DMS53 treated with DMSO at 0.1 percent for 48 hours (cell line): Measurements from ENCODE around the gene BRD3.

Source experiments
- DNase-seq: peaks from one replicate; lab custom pipeline; 2025; ENCODE audit not compliant: unreplicated experiment; lab: John Stamatoyannopoulos, UW

BRD3 gene

DNA sequence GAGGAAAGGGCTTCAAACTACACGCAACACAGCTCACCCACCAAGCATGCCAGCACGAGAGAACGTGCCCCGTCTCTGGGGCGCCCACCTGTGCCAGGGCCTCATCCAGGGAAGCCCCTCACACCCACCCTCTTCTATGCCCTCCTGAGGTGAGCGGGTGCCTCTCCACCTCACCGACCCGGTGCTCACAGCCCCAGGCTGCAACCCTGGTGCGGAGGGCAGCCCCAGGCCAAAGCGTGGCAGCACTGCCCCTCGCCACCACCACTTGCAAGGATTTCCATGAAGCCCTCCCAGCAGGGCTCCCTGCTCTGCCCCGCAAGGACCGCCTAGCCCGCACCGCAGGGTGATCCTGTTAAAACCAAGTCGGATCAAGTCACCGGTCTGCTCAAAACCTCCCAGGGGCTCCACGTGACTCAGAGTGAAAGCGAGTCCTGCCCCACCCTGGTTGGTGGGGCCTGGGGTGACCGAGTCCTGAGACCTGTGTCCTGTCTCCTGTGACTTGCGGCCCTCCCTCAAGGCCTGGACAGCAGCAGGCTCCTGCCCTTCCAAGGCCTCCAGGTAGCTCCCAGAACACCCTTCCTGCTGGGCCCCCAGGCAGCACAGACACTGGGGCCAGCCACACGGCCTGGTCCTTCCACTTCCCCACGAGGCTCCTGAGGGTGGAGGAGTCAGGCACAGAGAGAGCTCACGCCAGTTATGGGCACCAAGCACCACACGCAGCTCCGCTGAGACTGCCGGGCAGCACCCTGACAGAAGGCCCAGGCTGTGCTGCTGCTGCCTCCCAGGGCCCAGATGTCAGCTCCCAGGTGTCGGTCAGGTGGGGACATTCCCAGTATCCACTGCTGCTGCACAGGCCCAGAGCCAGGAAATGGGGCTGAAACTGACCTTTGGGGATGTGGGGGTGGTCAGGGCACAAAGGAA lies 12.7 kb downstream of the BRD3 start:
- DNase-seq, result no peak

- no peak for DNase-seq
Observed at GRCh38 chr9:134053941-134054761, 13.7 kb downstream of the BRD3 start.

DNA sequence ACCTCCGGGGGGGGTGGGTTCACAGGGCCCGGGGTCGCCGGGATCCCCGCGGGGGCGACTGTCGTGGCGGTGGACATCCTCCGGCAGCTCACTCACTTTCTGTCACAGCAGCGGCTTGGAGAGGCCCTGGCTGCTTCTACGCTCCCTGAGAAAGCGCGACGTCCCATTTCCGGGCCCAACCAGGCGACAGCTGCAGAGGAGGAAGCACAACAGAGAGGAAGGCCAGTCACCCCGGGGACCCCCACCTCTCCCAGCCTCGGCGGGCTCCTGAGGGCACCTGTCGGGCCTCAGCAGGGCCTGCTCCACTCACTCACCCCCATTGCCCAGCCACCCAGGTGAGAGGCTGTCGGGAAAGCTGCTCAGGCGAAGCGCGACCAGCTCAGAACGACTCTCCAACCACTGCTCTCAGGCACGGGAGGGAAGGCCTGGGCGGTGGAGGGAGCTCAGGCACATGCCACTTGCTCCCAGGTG lies 14.4 kb downstream of the BRD3 start:
- no peak for DNase-seq

- DNase-seq, result no peak
Observed at GRCh38 chr9:134052941-134053340, 14.9 kb downstream of the BRD3 start.

- DNase-seq, result no peak
Observed at GRCh38 chr9:134052491-134052890, 15.3 kb downstream of the BRD3 start.

- DNase-seq, result no peak
Observed at GRCh38 chr9:134051319-134051718, 16.5 kb downstream of the BRD3 start.

- no peak for DNase-seq
Observed at GRCh38 chr9:134050726-134051125, 17.1 kb downstream of the BRD3 start.

DNA sequence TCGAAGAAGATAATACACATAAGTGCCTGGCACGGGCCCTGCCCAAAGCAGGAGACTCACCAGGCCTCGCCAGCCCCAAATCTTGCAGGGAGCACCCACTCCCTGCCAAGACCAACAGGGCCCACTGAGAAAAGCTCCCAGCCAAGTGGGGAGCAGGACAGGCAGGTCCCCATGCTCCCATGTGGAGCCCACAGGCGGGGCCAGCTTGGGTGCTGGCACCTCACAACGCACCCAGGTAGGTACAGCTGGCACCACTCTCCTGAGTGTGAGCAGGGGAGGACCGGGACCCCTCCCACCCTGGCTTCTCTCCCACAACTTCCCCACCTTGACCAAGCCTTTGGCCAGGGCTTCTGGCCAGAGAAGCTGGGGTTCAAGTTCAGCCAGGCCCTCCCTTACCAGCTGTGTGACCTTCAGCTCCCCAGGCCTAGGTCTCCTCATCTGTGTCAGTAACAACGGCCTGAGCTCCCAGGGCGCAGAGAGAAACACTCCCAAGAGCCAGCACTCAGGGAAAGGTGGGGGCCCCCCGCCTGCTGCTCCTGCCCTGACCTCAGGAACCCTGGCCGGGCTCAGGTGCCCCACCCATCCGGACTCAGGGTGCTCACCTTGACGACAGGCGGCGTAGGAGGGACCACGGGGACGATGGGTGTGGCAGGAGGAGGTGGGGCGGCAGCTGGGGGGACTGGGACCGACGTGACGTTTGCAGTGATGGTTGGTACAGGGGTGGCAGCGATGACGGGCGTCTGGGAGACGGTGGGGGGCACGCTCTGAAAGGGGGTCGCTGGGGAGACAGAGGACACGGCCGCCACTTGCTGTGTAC lies 17.8 kb downstream of the BRD3 start:
- no peak for DNase-seq

DNA sequence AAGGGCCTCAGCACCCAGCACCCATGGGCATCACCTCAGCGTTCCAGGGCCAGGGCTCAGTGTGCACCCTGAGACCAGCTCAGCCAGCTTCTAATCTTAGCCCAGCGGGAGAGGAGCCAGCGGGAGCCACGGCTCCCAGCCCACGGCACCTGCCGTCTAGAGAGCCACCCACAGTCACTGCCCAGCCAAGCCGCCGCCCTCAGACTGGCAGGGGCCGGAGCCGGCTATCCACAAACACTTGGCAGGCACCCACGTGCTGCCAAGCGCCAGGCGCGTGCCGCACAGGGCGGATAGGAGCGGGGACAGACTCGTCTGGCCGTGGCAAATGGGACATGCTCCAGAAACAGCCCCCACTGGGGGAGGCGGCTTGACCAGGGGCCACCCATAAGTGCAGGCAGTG lies 18.6 kb downstream of the BRD3 start:
- no peak for DNase-seq

- no peak for DNase-seq
Observed at GRCh38 chr9:134048582-134048968, 19.3 kb downstream of the BRD3 start.

DNA sequence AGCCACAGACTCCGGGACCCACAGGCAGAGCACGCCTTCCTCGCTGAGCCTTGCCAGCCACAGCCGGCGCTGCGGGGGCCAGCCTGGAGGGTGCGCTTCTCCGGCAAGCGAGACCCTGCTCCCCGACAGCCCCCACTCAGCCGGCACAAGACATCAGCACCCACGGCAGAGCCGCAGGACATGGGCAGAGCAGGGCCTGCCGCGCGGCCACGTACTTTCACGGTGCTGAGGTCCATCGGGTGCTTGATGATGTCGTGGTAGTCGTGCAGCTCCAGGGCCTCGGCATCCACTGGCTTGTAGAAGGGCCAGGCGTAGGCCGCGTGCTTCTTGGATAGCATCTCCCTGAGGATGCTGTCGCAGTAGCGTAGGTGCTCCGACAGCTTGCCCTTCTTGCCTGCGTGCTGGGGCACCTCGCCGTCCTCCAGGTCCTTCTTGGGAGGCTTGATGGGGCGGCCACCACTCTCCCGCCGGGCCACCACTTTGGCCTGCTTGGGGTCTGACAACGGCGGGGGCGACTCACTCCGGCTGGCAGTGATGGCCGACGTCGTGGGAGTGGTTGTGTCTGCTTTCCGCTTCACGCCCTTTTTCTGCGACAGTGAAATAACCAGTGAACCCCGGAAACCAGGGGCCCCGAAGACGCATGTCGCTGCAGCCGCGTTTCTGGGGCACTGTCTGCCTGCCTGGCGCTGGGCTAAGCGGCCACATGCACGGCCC lies 19.8 kb downstream of the BRD3 start:
- no peak for DNase-seq

DNA sequence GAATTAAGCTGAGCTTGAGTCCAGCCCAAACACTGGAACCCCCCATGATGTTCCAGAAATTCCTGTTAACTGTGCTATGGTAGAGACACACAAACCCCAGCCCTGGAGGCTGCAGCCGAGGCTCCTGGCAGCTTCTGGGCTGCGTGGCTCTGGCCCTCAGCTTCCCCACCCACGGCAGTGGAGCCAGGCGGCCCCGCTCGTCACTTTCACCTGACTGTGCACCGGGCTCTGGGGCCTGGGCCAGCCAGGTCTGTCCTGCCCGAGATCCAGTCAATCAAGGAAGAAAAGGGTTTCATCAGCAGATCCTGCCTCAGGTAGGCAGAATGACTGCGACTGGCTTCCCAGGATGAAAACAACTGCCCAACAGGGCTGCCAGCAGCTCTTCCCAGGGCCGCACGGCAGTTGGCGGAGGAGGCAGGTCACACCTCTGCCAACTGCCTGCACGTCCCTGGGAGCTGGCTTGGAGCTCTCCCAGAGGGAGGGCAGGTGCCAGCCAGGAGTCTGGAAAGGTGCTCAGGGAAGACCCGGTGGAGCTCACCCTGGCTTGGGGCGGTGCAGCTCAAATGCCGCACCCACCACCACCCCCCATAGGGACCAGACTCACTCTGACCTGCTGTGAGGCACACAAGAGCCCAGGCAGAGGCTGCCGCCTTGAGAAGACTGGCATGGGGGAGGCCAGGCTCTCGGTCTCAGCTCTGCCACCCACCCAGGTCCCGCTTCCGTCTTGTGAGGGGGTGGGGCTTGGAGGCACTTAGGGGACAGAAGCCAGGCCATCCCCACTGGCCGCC lies 20.7 kb downstream of the BRD3 start:
- DNase-seq, result no peak

DNA sequence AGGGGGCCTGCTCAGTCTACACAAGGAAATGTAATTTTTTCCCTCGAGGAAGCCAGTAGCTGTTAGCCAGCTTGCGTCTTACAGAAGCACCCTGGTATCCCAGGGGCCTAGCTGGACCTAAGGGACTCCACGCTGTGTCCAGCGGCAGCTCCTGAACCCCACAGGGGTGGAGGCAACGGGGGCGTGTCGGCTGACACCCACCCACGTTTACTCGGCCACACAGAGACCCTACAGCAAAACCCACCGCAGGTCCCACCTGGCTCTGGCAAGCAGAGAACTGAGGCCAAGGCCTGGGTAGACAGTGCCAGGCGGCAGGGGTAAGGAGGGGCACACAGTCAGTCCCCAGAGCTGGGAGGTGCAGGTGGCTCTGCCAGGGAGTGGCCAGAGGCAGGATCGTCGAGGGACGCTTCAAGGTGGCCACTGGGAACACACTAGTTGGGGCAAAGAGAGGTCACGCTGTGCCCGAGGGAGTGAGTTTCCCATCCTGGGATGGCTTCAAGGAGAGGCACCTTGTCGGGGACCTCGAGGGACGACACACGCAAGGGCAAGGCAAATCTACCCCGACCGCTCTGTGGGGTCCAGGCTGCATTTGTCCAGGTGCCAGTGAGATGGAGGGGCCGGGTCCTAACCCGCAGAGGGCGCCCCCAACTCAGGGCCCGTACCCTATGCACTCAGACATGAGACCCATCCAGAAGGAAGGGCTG lies 21.8 kb downstream of the BRD3 start:
- no peak for DNase-seq

GRCh38 chr9:134044944-134045343 lies 22.9 kb downstream of the BRD3 start:
- DNase-seq, result no peak

DNA sequence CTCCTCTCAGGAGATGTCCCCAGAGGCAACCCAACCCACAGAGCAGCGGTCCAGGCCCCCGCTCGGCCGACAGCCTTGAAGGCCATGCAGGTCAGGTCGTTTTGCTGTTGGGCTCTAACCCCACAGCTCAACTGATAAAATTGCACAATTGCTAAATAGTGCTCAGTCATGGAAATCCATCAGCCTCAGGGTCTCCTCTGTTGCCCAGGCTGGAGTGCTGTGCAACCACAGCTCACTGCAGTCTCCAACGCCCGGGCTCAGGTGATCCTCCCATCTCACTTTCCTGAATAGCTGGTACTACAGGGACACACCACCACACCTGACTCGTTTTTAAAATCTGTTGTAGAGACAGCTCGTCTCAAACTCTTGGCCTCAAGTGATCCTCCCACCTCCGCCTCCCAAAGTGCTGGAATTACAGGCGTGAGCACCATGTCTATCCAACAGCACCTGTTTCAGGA lies 24.3 kb downstream of the BRD3 start:
- DNase-seq, result no peak

DNA sequence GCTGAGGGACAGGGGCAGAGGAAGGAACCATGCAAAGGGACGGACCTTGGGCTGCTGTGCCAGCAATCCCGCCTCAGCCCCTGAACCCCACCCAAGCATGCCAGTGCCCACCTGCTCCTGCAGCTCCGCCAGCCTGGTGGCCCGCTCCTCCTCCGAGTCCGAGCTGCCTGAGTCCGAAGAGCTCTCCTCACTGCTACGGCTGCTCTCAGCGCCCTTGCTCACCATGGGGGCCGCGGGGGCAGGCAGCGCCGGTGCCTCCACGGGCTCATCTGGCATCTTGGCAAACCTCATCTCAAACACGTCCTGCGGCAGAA lies 26.2 kb downstream of the BRD3 start:
- no peak for DNase-seq

DNA sequence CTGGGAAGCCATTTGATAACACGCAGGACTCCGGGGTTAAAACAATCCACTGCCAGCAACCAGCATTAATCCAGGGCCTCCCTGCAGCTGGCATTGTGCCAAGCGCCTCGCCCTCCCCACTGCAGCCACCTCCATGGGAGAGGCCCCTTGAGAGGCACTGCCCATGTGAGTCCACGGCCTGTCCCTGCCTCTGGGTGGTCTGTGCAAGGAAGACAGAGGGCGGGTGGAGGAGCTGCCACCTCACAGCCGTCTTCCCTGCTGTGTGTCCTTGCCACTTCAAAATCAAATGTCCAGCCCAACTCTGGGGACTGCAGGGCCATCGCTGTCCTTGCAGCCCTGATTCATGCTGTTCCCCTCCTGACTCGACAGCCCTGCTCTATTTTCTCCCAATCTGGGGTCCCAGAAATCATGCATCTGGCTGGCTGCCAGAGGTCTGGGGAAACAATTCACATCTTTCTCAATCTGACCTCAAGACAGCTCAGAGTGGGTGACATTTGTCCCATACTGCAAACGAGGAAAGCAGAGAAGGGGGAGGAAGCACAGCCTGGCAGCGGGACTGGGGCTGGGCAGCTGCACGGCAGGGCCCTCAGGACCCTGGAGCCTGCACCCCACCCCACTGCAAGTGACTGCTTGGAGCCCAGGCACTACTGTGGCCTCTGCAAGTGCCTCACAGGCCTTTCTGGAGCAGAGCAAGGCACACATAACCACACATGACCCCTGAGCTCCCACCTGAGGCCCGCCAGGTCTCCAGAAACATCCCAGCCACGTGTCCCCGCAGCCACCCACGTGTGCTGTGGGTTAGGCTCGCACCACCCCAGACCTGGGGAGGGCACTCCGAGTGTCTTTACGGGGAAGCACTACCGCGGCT lies 26.8 kb downstream of the BRD3 start:
- DNase-seq, result no peak

GRCh38 chr9:134040176-134040565 lies 27.7 kb downstream of the BRD3 start:
- DNase-seq, result no peak
